Nucleus accumbens (tissue), 56 donors: ENCODE results near the gene RPL23.

ENCODE experiments used
- DNase-seq, 56 donors: peaks; one replicate each; lab custom pipeline; 2025; lab: John Stamatoyannopoulos, UW

RPL23 gene

GRCh38 chr17:38800237-38800760, 53.2 kb downstream of the RPL23 start:
- no peak for DNase-seq

DNA sequence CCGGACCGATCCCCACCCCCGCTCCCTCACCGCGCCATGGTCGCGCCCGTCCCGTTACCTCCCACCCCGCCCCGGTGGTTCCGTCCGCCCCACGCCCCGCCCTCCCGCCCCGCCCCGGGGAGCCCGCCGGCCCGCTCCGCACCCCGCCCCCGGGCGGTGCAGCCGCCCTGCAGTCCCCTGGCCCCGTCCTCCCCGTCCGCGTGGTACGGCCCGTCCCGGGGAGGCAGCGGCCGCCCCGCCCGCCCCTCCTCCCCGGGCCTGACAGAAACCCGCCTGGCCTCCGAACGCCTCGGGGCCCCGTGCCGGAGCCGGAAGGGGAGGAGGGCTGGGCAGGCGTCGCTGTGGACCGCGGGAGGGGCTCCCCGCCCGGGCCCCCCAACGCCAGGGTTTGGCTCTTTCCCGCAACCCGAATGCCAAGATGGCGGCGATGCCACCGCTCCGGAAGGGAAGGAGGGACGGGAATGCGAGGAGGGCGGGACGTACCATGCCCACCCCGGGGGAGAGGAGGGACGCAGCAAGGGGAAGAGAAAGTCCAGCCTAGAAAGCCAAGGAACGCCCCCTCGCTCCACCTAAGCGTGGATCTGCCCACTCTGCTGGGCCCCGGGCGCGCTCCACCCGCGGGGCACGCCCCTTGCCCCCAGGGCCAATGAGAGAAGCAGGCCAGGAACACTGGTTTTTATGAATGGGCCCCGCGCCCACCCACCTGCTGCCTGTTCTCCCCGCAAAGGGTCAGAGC, 53.9 kb downstream of the RPL23 start, which contains the start of gene PIP4K2B:
PIP4K2B (minus strand) TSS at position 56 of the 736 bp plus-strand sequence. CDS start 132 bp downstream, outside the sequence.
- DNase-seq: peak; percentile 62 to 98 (median 92)

DNA sequence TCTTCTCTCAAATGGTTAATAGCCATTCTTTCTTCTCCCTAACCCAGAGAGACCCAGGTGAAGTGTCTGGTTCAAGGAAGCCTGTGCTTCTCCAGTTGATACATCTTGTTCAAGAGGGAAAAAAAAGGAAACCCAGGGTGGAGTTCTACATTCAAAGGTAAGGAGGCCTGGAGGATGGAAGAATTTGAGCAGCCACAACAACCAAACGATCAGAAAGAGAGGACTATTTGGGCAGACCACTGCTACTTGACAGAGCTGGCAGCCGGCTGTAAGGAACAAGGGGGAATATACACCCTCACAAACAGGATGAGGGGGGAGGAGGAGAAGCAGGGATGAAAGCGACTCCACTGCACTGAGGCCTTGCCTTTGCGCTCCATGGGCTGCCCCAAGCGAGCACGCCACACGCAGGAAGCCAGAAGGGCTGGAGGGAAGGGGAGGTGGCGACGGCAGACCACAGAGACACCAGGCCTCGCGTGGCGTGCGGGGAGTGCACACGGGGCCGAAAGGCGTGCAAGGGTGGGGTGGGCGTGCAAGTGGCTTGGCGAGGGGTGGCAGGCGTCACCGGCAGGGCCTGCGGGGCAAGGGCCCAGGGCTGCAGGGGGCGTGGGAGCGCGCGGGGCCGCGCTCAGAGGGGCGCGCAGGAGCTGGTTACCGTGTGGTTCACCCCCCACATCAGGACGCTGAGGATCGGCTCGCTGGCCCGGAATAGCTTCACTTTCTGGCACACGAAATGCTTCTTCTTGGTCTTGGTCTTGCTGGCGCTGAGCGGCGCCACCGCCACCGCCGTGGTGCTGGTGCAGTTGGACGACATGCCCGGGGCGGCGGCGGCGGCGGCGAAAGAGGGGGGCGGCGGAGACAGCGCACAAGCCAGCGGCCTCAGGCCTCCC, 54.7 kb downstream of the RPL23 start:
- peak in 45 of 56 donors; percentile 6 to 74 (median 55) for DNase-seq
